Loucy (cell line): ENCODE results near the gene HHATL.

ENCODE experiments used
- H2AFZ ChIP-seq: fragments of 200-600 bp; sonication (generic); 2 replicates; pipeline ENCODE4 v1.6.0; 2016; ENCODE audit warnings: antibody characterized with exemption, mild to moderate bottlenecking, low read length, moderate library complexity
- H3F3A ChIP-seq: fragments of 200-600 bp; 2 replicates; pipeline ENCODE4 v1.6.0; 2016; ENCODE audit warnings: antibody characterized with exemption, low read depth, mild to moderate bottlenecking
- H3K27me3 ChIP-seq: fragments of 200-600 bp; sonication (generic); 2 replicates; pipeline ENCODE4 v1.6.1; 2014; ENCODE audit warnings: low read length, mild to moderate bottlenecking; ENCODE audit not compliant: insufficient read depth, poor library complexity, severe bottlenecking
- H3K36me3 ChIP-seq: fragments of 200-600 bp; sonication (generic); 2 replicates; pipeline ENCODE4 v1.6.1; 2016; ENCODE audit warnings: low read length; ENCODE audit not compliant: insufficient read depth
- H3K4me1 ChIP-seq: fragments of 200-600 bp; sonication (generic); 2 replicates; pipeline ENCODE4 v1.5.1; 2014; ENCODE audit warnings: low read length, mild to moderate bottlenecking; ENCODE audit not compliant: insufficient read depth, poor library complexity, severe bottlenecking
- H3K4me2 ChIP-seq: fragments of 200-600 bp; sonication (generic); 2 replicates; pipeline ENCODE4 v1.6.0; 2014; ENCODE audit warnings: antibody characterized with exemption, low read length, low read depth, mild to moderate bottlenecking; ENCODE audit not compliant: poor library complexity, severe bottlenecking
- H3K4me3 ChIP-seq: fragments of 200-600 bp; sonication (generic); 2 replicates; pipeline ENCODE4 v1.5.1; 2014; ENCODE audit warnings: low read length, mild to moderate bottlenecking, mixed read lengths; ENCODE audit not compliant: poor library complexity, severe bottlenecking
- H3K79me2 ChIP-seq: fragments of 200-600 bp; sonication (generic); 2 replicates; pipeline ENCODE4 v1.6.1; 2014; ENCODE audit warnings: low read length; ENCODE audit not compliant: insufficient read depth
- H3K9ac ChIP-seq: fragments of 200-600 bp; sonication (generic); 2 replicates; pipeline ENCODE4 v1.6.0; 2014; ENCODE audit warnings: mild to moderate bottlenecking, low read depth, low read length, moderate library complexity; ENCODE audit not compliant: poor library complexity, severe bottlenecking
- H3K9me2 ChIP-seq: fragments of 200-600 bp; sonication (generic); replicated peaks from 2 replicates; pipeline ENCODE4 v1.6.1; 2016; ENCODE audit warnings: low read depth, low read length, mixed read lengths
- H3K9me3 ChIP-seq: fragments of 200-600 bp; sonication (generic); 2 replicates; pipeline ENCODE4 v1.6.1; 2014; ENCODE audit warnings: mild to moderate bottlenecking, antibody characterized with exemption, low read length, low read depth; ENCODE audit not compliant: insufficient read depth
- H4K20me1 ChIP-seq: fragments of 200-600 bp; sonication (generic); 2 replicates; pipeline ENCODE4 v1.6.0; 2014; ENCODE audit warnings: antibody characterized with exemption, low read length, mild to moderate bottlenecking; ENCODE audit not compliant: insufficient read depth, poor library complexity, severe bottlenecking
- CTCF ChIP-seq: fragments of 200-600 bp; sonication (generic); conservative IDR thresholded peaks from 2 replicates; pipeline ENCODE4 v1.5.1; 2014; ENCODE audit warnings: mild to moderate bottlenecking, antibody characterized with exemption, low read length
- EZH2phosphoT487 ChIP-seq: fragments of 200-600 bp; IDR thresholded peaks from 2 replicates; pipeline ENCODE4 v1.6.1; 2018; ENCODE audit warnings: antibody characterized with exemption, mild to moderate bottlenecking, moderate library complexity, borderline replicate concordance

The HHATL gene

GRCh38 chr3:42734263-42734860 lies 31.8 kb upstream of the HHATL start:
- Histone ChIP-seq H3K9ac (no peak overlapping the region), H3K36me3 (no peaks in the 10 kb centered on the region), H3F3A (no peaks in the 10 kb centered on the region), H3K9me3 (no peaks in the 10 kb centered on the region), H4K20me1 (no peaks in the 10 kb centered on the region), H3K27me3 (no peaks in the 10 kb centered on the region), H3K4me2 (no peak overlapping the region), H3K9me2 (no peaks in the 10 kb centered on the region), H3K4me1 (no peaks in the 10 kb centered on the region), H3K79me2 (no peaks in the 10 kb centered on the region), H2AFZ (no peak overlapping the region), H3K4me3 (no peak overlapping the region)
- TF ChIP-seq EZH2phosphoT487, result no peak
- TF ChIP-seq CTCF, result no peak

GRCh38 chr3:42733501-42734262 lies 31.1 kb upstream of the HHATL start:
- TF ChIP-seq EZH2phosphoT487 (no peak), CTCF (no peak)
- H3K9me3 ChIP-seq, result no peaks in the 10 kb centered on the region
- no peaks in the 10 kb centered on the region for H3K9me2 ChIP-seq
- no peak overlapping the region for H3K4me3 ChIP-seq
- H3K79me2 ChIP-seq, result no peaks in the 10 kb centered on the region
- H3F3A ChIP-seq, result no peaks in the 10 kb centered on the region
- H4K20me1 ChIP-seq, result no peaks in the 10 kb centered on the region
- H3K9ac ChIP-seq, result no peak overlapping the region
- no peak overlapping the region for H2AFZ ChIP-seq
- no peaks in the 10 kb centered on the region for H3K27me3 ChIP-seq
- H3K36me3 ChIP-seq, result no peaks in the 10 kb centered on the region
- no peak overlapping the region for H3K4me2 ChIP-seq
- H3K4me1 ChIP-seq, result no peaks in the 10 kb centered on the region

- H3K9ac ChIP-seq, result no peak overlapping the region
- H3K9me2 ChIP-seq, result no peaks in the 10 kb centered on the region
- no peak overlapping the region for H3K4me3 ChIP-seq
- no peaks in the 10 kb centered on the region for H3K27me3 ChIP-seq
- TF ChIP-seq CTCF, result no peak; the same call in 1 of the 2 replicates
- TF ChIP-seq EZH2phosphoT487, result no peak
- H3K36me3 ChIP-seq, result no peaks in the 10 kb centered on the region
- no peaks in the 10 kb centered on the region for H4K20me1 ChIP-seq
- no peak overlapping the region for H3K4me2 ChIP-seq
- no peaks in the 10 kb centered on the region for H3K79me2 ChIP-seq
- H3K4me1 ChIP-seq, result no peaks in the 10 kb centered on the region
- no peaks in the 10 kb centered on the region for H3K9me3 ChIP-seq
- H3F3A ChIP-seq, result no peaks in the 10 kb centered on the region
- no peak overlapping the region for H2AFZ ChIP-seq
Measured at GRCh38 chr3:42732829-42733459, 30.3 kb upstream of the HHATL start.
